HG02571 (cell line): ENCODE measurements around the gene EFCAB8.

ENCODE experiments used
- ATAC-seq: cut with Tn5 transposase; IDR thresholded peaks from one replicate; pipeline ENCODE4 v1.9.1; 2021; ENCODE audit warnings: mild to moderate bottlenecking, moderate library complexity; ENCODE audit not compliant: unreplicated experiment

EFCAB8 gene

GRCh38 chr20:32908334-32909292, 49.9 kb downstream of the EFCAB8 start:
- ATAC-seq, result no peak

DNA sequence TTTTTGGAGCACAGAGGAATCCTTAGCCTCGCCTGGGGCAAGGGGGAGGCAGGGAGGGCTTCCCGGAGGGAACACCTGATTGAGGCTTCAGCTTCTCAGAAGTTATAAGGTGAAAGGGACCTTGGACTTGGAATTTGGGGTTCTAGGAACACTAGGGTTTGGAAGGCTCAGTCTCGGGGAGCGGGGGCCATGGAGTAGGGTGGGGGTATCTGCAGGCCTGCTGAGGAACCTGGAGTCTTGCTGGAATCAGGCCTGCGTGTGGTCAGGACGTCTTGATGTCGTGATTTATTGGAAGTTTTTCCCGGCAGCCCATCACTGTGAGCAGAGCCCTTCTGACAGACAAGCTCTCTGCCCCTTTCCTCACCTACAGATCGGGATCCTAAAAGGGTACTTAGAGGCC, 50.7 kb downstream of the EFCAB8 start:
- ATAC-seq, result no peak

DNA sequence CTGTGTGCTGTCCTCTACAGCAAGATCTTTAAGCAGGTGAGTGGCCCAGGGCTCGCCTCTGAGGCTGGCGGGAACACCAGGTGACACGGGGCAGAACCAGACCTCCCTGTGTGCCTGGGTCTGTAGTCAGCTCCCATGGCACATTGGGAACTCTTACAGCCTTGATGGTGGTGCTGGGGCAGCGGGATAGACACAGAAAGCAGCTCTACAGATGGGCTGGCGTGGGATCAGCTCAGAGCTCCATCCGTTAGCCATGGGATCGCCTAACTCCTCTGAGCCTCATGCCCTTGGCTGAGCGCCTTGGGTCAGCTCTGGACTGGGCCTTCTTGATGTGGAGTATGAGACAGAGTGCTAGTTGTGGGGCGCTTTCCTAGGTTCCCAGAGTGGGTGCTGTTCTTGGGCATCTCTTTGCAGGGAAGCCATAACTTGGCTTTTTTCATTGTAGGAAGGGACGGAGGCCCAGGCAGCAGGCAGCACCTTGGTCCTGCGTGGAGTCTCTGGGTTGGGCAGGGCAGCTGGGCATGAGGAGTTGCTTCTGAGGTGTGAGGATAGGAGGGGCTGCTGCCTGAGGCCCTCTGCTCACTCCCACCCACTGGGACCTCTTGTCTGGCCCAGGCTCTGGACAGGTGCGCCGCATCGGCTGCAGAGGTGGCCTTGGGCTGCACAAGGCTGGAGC, 51.3 kb downstream of the EFCAB8 start:
- ATAC-seq, result no peak

DNA sequence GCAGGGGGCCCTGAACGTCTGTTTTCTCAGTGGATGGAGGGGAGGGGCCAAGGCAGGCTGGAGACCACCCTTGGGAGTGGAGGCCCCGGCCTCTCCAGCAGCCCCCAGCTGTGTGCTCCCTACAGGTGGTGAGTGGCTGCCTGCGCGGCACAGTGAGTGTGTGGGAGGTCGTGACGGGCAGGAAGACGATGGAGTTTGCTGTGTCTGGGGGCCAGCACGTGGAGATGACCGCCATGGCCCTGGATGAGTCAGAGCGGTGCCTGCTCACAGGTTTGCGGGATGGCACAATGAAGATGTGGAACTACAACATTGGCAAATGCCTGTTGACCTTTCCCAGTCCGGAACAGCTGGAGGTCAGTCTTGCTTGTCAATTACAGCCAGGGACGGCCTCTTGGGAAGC, 52.6 kb downstream of the EFCAB8 start:
- no peak for ATAC-seq

DNA sequence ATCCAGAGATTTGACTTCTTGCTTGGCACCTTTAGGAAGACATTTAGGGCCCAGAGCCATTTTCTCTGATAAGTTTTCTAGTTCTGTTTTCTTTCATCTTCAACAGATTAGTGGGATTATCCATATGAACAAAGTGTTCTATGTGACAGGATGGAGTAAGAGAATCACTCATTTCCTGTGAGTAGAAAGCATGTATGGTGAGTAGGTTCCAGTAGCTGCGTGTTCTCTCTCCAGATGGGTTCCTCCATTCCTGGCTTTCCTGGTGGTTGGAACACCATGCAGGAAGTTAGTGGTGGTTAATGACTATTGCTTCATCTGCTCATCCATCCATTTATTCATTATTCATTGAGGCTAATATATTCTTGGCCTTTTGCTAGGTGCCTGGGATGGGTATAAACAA, 54.0 kb downstream of the EFCAB8 start:
- no peak for ATAC-seq

- ATAC-seq, result no peak
Measured at GRCh38 chr20:32914031-32914430, 55.3 kb downstream of the EFCAB8 start.

GRCh38 chr20:32917191-32917950, 58.6 kb downstream of the EFCAB8 start:
- ATAC-seq, result no peak

GRCh38 chr20:32918296-32918695, 59.6 kb downstream of the EFCAB8 start:
- ATAC-seq, result no peak

- no peak for ATAC-seq
Measured at GRCh38 chr20:32918751-32919150, 60.0 kb downstream of the EFCAB8 start.

GRCh38 chr20:32920066-32920465, 61.3 kb downstream of the EFCAB8 start:
- ATAC-seq, result no peak

GRCh38 chr20:32920530-32921298, 62.0 kb downstream of the EFCAB8 start:
- no peak for ATAC-seq

- no peak for ATAC-seq
Measured at GRCh38 chr20:32922466-32922865, 63.7 kb downstream of the EFCAB8 start.

- no peak for ATAC-seq
Measured at GRCh38 chr20:32924781-32925180, 66.1 kb downstream of the EFCAB8 start.

DNA sequence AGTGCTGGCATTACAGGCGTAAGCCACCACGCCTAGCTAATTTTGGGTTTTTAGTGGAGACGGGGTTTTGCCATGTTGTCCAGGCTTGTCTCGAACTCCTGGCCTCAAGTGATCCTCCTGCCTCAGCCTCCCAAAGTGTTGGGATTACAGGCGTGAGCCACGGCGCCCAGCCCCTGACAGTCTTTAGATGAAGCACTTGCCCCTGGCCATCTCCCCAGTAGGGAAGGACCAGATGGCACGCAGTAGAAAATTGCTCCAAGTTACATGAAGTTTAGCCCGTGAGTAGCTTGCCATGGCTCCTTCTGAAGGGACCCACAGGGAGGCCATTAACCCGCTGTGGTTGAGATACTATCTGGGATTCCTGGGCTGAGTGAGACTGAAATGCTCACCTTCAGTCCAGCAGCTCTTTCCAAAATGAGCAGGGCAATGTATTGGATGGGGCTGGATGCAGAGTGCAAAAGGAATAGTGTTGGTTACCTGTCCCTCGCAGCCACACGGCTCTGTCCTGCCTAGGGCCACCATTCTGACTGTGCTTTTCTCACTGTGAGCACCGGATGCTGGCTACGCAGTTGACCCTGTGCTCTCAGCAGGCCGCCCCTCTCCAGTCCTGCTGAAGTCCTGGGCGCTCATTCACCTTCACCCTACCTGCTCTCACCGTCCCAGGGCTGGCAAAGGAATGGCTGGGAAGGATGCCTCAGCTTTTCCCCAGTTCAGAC, 66.9 kb downstream of the EFCAB8 start:
- ATAC-seq, result no peak

DNA sequence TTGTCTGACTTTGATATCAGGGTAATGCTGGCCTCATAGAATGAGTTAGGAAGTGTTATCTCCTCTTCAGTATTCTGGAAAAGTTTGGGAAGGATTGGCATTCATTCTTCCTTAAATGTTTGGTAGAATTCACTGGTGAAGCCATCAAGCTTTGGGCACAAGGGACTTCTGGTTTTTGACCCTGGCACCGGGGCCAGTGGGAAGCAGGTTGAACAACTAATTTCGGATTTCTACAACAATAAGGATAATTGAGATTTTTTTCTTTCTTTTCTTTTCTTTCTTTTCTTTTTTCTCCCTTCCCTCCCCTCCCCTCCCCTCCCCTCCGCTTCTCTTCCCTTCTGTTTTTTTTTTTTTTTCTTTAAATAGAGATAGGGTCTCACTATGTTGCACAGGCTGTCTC, 70.4 kb downstream of the EFCAB8 start:
- no peak for ATAC-seq

- ATAC-seq, result no peak
Measured at GRCh38 chr20:32930181-32930580, 71.5 kb downstream of the EFCAB8 start.

- no peak for ATAC-seq
Measured at GRCh38 chr20:32930701-32931100, 72.0 kb downstream of the EFCAB8 start.

- no peak for ATAC-seq
Measured at GRCh38 chr20:32934580-32934979, 75.9 kb downstream of the EFCAB8 start.

DNA sequence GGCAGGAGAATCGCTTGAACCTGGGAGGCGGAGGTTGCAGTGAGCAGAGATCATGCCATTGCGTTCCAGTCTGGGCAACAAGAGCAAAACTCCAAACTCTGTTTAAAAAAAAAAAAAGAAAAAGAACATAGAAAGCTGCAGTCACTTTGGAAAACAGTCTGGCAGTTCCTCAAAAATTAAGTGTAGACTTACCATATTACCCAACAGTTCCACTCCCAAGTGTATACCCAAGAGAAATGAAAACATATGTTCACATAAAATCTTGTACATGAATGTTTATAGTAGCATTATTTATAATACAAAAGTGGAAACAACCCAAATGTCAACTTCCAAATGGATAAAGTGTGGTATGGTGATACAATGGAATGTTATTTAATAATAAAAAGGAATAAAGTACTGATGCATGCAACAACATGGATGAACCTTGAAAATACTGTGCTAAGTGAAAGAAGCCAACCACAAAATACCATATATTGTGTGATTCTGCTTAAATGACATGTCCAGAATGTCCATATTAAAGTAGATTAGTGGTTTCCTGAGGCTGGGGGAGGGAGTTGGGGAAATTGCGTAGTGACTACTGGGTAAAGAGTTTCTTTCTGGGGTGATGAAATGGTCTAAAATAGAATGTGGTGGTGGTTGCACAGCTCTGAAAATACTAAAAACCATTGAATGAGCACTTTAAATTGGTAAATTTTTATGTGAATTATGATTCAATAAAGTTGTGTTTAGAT, 82.6 kb downstream of the EFCAB8 start:
- no peak for ATAC-seq
